ENCODE results near the gene KDM6A. TPM values are rescaled to one million over a fixed set of nuclear protein-coding genes. Genes with fewer than 3 reads are reported as not detected.

KDM6A gene
- total RNA-seq, 1 experiment from 2014 or later = 21.0 TPM

DNA sequence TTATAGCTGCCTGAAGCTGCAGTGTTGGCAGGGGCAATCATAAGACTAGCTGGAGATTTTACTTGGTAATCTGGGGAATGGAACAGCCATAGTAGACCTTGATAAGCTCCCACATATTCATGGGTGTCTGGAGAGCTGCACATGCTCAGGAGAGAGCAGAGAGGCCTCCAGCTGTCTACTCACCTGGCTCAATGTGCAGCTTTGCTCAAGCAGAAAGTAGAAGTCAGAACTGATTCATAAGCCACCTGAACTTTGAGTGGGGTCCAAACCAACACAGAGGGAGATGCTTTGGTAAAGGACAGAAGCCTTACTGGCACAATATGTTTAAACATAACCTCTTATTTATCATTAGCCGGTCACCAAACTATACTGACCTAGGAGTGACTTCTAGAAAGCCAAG lies 54.4 kb downstream of the KDM6A start:
- no peak for ATAC-seq
- no peaks in the 10 kb centered on the region for H3K27me3 ChIP-seq (ENCODE audit: insufficient read depth, low read length)
- no peaks in the 10 kb centered on the region for H3K36me3 ChIP-seq (ENCODE audit: control insufficient read depth in 1 of 2, insufficient read depth in 2 of 2, low read length in 2 of 2)
- peaks cover 97% of the 10 kb centered on the region for H3K79me2 ChIP-seq (ENCODE audit: insufficient read depth, low read length)
- no TSS peak for BruUV-seq (replicated peaks)
- H3K4me2 ChIP-seq (ENCODE audit: low read length) = no peak overlapping the region
- H4K20me1 ChIP-seq (ENCODE audit: insufficient read depth) = 0 out of 2 replicates have a peak, but pooled peaks cover 4% of the 10 kb centered on the region
- H3K9ac ChIP-seq (ENCODE audit: low read length) = no peak overlapping the region
- TF ChIP-seq EZH2phosphoT487 (IDR thresholded peaks at IDR 0.05; ENCODE audit: borderline replicate concordance) (no peak), EGR1 (IDR thresholded peaks at IDR 0.05; ENCODE audit: low read depth) (no peak), EZH2 (IDR thresholded peaks at IDR 0.05) (no peak), POLR2A (IDR thresholded peaks at IDR 0.05; ENCODE audit: borderline replicate concordance, extremely low read depth, insufficient read depth, insufficient read length) (no peak), ELF1 (IDR thresholded peaks at IDR 0.05; ENCODE audit: borderline replicate concordance, low read depth) (no peak), TCF7L2 (IDR thresholded peaks at IDR 0.05; ENCODE audit: borderline replicate concordance, extremely low read depth, insufficient read depth, insufficient read length) (no peak), JUND (IDR thresholded peaks at IDR 0.05) (no peak), SP1 (IDR thresholded peaks at IDR 0.05; ENCODE audit: low read depth) (no peak), POLR2AphosphoS5 (IDR thresholded peaks at IDR 0.05; ENCODE audit: low read depth, low read length) (no peak), SIN3A (IDR thresholded peaks at IDR 0.05; ENCODE audit: low read depth) (no peak)
- TF ChIP-seq, protein P1, sequence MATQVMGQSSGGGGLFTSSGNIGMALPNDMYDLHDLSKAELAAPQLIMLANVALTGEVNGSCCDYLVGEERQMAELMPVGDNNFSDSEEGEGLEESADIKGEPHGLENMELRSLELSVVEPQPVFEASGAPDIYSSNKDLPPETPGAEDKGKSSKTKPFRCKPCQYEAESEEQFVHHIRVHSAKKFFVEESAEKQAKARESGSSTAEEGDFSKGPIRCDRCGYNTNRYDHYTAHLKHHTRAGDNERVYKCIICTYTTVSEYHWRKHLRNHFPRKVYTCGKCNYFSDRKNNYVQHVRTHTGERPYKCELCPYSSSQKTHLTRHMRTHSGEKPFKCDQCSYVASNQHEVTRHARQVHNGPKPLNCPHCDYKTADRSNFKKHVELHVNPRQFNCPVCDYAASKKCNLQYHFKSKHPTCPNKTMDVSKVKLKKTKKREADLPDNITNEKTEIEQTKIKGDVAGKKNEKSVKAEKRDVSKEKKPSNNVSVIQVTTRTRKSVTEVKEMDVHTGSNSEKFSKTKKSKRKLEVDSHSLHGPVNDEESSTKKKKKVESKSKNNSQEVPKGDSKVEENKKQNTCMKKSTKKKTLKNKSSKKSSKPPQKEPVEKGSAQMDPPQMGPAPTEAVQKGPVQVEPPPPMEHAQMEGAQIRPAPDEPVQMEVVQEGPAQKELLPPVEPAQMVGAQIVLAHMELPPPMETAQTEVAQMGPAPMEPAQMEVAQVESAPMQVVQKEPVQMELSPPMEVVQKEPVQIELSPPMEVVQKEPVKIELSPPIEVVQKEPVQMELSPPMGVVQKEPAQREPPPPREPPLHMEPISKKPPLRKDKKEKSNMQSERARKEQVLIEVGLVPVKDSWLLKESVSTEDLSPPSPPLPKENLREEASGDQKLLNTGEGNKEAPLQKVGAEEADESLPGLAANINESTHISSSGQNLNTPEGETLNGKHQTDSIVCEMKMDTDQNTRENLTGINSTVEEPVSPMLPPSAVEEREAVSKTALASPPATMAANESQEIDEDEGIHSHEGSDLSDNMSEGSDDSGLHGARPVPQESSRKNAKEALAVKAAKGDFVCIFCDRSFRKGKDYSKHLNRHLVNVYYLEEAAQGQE (IDR thresholded peaks at IDR 0.05; ENCODE audit: low read depth) = no peak
- TF ChIP-seq, protein P2, sequence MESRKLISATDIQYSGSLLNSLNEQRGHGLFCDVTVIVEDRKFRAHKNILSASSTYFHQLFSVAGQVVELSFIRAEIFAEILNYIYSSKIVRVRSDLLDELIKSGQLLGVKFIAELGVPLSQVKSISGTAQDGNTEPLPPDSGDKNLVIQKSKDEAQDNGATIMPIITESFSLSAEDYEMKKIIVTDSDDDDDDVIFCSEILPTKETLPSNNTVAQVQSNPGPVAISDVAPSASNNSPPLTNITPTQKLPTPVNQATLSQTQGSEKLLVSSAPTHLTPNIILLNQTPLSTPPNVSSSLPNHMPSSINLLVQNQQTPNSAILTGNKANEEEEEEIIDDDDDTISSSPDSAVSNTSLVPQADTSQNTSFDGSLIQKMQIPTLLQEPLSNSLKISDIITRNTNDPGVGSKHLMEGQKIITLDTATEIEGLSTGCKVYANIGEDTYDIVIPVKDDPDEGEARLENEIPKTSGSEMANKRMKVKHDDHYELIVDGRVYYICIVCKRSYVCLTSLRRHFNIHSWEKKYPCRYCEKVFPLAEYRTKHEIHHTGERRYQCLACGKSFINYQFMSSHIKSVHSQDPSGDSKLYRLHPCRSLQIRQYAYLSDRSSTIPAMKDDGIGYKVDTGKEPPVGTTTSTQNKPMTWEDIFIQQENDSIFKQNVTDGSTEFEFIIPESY (IDR thresholded peaks at IDR 0.05; ENCODE audit: extremely low read depth, insufficient replicate concordance, low read length) = no peak
- TF ChIP-seq, protein P3, sequence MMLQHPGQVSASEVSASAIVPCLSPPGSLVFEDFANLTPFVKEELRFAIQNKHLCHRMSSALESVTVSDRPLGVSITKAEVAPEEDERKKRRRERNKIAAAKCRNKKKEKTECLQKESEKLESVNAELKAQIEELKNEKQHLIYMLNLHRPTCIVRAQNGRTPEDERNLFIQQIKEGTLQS (IDR thresholded peaks at IDR 0.05) = no peak
- TF ChIP-seq, protein P4, sequence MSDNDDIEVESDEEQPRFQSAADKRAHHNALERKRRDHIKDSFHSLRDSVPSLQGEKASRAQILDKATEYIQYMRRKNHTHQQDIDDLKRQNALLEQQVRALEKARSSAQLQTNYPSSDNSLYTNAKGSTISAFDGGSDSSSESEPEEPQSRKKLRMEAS (IDR thresholded peaks at IDR 0.05) = no peak
- DNase-seq (ENCODE audit: low read depth, low spot score) = no peak
- ChIA-PET CTCF (no interaction called here), RAD21 (ENCODE audit: low non-redundant PET in 1 of 2, low total read pairs in 2 of 2, uncharacterized antibody in 2 of 2, unreplicated experiment in 2 of 2) (no interaction called here), POLR2A (no interaction called here)
- 0 out of 4 replicates have a peak, but pooled peaks cover 0 to 2% of the 10 kb centered on the region in 2 experiments for H3K4me1 ChIP-seq (ENCODE audit: control insufficient read depth in 1 of 2, insufficient read depth in 2 of 2, low read length in 2 of 2)
- no peak overlapping the region for H3K4me3 ChIP-seq (replicated peaks in 1 of 2; ENCODE audit: low read depth in 1 of 2, low read length in 2 of 2)
- no peak overlapping the region for H2AFZ ChIP-seq (ENCODE audit: low read depth, low read length, poor library complexity, severe bottlenecking)
- no peak overlapping the region for H3K27ac ChIP-seq (ENCODE audit: low read depth, low read length)
- intact Hi-C loops (cut with micrococcal nuclease) = no loop called here
- H3K9me2 ChIP-seq (ENCODE audit: insufficient read depth) = no peaks in the 10 kb centered on the region
- no peaks in the 10 kb centered on the region for H3K9me3 ChIP-seq (ENCODE audit: control insufficient read depth in 1 of 2, insufficient read depth in 1 of 2, low read depth in 1 of 2, low read length in 2 of 2)

All from HCT116 (cell line).